Endometrium (tissue), 2 donors: ENCODE measurements around the gene TMSB4X.
"Not testable (repeated sequence)": the region's sequence is repeated elsewhere in the genome, so short reads cannot be mapped to it uniquely, and the experiment has no call there.

Experiments
- FAIRE-seq: peaks from 2 replicates; lab custom pipeline; 2012; peaks lifted over from hg19 to GRCh38; lab: Jason Lieb, UNC
- donor health status: control.
- donor health status: control.

The TMSB4X gene

GRCh38 chrX:12976819-12977732 lies 2.2 kb downstream of the TMSB4X start:
- not testable (repeated sequence) for FAIRE-seq

GRCh38 chrX:12977761-12978204 lies 2.9 kb downstream of the TMSB4X start:
- FAIRE-seq, result no peak

- FAIRE-seq, result no peak
Measured at GRCh38 chrX:12978205-12979025, 3.5 kb downstream of the TMSB4X start.

- FAIRE-seq, result no peak
Measured at GRCh38 chrX:12979026-12979607, 4.2 kb downstream of the TMSB4X start.

- no peak for FAIRE-seq
Measured at GRCh38 chrX:12979616-12980015, 4.7 kb downstream of the TMSB4X start.

- not testable (repeated sequence) for FAIRE-seq
Measured at GRCh38 chrX:12980039-12980438, 5.1 kb downstream of the TMSB4X start.

- FAIRE-seq, result no peak
Measured at GRCh38 chrX:12981880-12982279, 7.0 kb downstream of the TMSB4X start.

GRCh38 chrX:12984603-12985319 lies 9.9 kb downstream of the TMSB4X start:
- no peak for FAIRE-seq

GRCh38 chrX:12985331-12985730 lies 10.4 kb downstream of the TMSB4X start:
- FAIRE-seq, result no peak

- no peak for FAIRE-seq
Measured at GRCh38 chrX:12986164-12986779, 11.4 kb downstream of the TMSB4X start.

- no peak for FAIRE-seq
Measured at GRCh38 chrX:12986886-12987285, 12.0 kb downstream of the TMSB4X start.

GRCh38 chrX:12987340-12987739 lies 12.4 kb downstream of the TMSB4X start:
- FAIRE-seq, result no peak

GRCh38 chrX:12987900-12988594 lies 13.1 kb downstream of the TMSB4X start:
- FAIRE-seq, result no peak

- peak; percentile 58 for FAIRE-seq
Measured at GRCh38 chrX:12988797-12989196, 13.9 kb downstream of the TMSB4X start.

- no peak for FAIRE-seq
Measured at GRCh38 chrX:12989461-12989860, 14.6 kb downstream of the TMSB4X start.

- FAIRE-seq, result no peak
Measured at GRCh38 chrX:12991575-12991974, 16.7 kb downstream of the TMSB4X start.

GRCh38 chrX:12992544-12993118 lies 17.7 kb downstream of the TMSB4X start:
- FAIRE-seq, result peak; percentile 8

- FAIRE-seq, result peak; percentile 70
Measured at GRCh38 chrX:12993826-12994225, 18.9 kb downstream of the TMSB4X start.

- FAIRE-seq, result no peak
Measured at GRCh38 chrX:12994321-12994720, 19.4 kb downstream of the TMSB4X start.

- FAIRE-seq, result no peak
Measured at GRCh38 chrX:12996934-12997435, 22.1 kb downstream of the TMSB4X start.
